GM12878 (cell line): ENCODE results near the gene AGAP1. TPM values are rescaled to one million over a fixed set of nuclear protein-coding genes. Genes with fewer than 3 reads are reported as not detected.

Experiments used
- ATAC-seq: fragments of 200-7000 bp; cut with Tn5 transposase; 3 replicates; pipeline ENCODE4 v1.9.1; 2020; ENCODE audit warnings: mild to moderate bottlenecking, moderate library complexity
- BruUV-seq: library from RNA; stranded (reverse); fragments of 400-500 nt; replicated peaks from 2 replicates; lab custom pipeline; 2021; lab: Mats Ljungman, UMichigan
- CTCF ChIA-PET: fragments of 300-600 bp; sonication (Branson Sonifier 250); formaldehyde crosslinking; extraction: SDS; loops from one replicate; lab custom pipeline; 2021; ENCODE audit warnings: inconsistent platforms; lab: Yijun Ruan, JAX
- POLR2A ChIA-PET: fragments of 350-600 bp; formaldehyde crosslinking; extraction: SDS; loops from one replicate; lab custom pipeline; 2021; ENCODE audit warnings: inconsistent platforms; lab: Charles Lee
- RAD21 ChIA-PET: fragments of 300-600 bp; sonication (Branson Sonifier 250); formaldehyde crosslinking; loops from one replicate; lab custom pipeline; 2023; ENCODE audit warnings: antibody characterized with exemption; ENCODE audit not compliant: unreplicated experiment; lab: Charles Lee
- SMC1A ChIA-PET: fragments of 300-600 bp; sonication (Branson Sonifier 250); formaldehyde crosslinking; loops from one replicate; lab custom pipeline; 2023; ENCODE audit not compliant: unreplicated experiment, uncharacterized antibody; lab: Charles Lee
- DNase-seq: peaks from one replicate; pipeline ENCODE4 v3.0.0-alpha.2; 2011; ENCODE audit warnings: low read depth, low spot score
- FAIRE-seq: peaks from 3 replicates; lab custom pipeline; 2011; peaks lifted over from hg19 to GRCh38; lab: Jason Lieb, UNC
- H2AFZ ChIP-seq: 2 replicates; pipeline ENCODE4 v1.6.0; 2011; ENCODE audit warnings: low read depth, low read length, control low read depth; ENCODE audit not compliant: control insufficient read depth
- H3K27ac ChIP-seq: 2 replicates; pipeline ENCODE4 v1.5.1; 2011; ENCODE audit warnings: control low read depth; ENCODE audit not compliant: control insufficient read depth, insufficient read depth
- H3K27me3 ChIP-seq, 2 experiments: replicated peaks in 1 of 2; 2 replicates each; pipeline versions ENCODE4 v1.6.0 to v1.6.1; 2011; ENCODE audit warnings: low read length in 1 of 2; ENCODE audit not compliant: control insufficient read depth in 2 of 2, insufficient read depth in 2 of 2
- H3K36me3 ChIP-seq, 2 experiments: 2 replicates each; pipeline ENCODE4 v1.5.1; 2011; ENCODE audit warnings: low read length in 1 of 2; ENCODE audit not compliant: control insufficient read depth in 2 of 2, insufficient read depth in 2 of 2
- H3K4me1 ChIP-seq: 2 replicates; pipeline ENCODE4 v1.6.1; 2011; ENCODE audit warnings: mild to moderate bottlenecking, low read length, moderate library complexity, mixed read lengths; ENCODE audit not compliant: control insufficient read depth, insufficient read depth
- H3K4me2 ChIP-seq: 2 replicates; pipeline ENCODE4 v1.6.0; 2011; ENCODE audit warnings: control low read depth; ENCODE audit not compliant: control insufficient read depth, insufficient read depth
- H3K4me3 ChIP-seq: fragments of 200-600 bp; sonication (generic); 2 replicates; pipeline ENCODE4 v1.5.1; 2016
- H3K79me2 ChIP-seq: 2 replicates; pipeline ENCODE4 v1.6.0; 2011; ENCODE audit warnings: low read length; ENCODE audit not compliant: control insufficient read depth, insufficient read depth
- H3K9ac ChIP-seq: 2 replicates; pipeline ENCODE4 v1.8.0; 2011; ENCODE audit warnings: low read length, control low read depth, mixed read lengths; ENCODE audit not compliant: control insufficient read depth, insufficient read depth
- H3K9me3 ChIP-seq: replicated peaks from 3 replicates; pipeline ENCODE4 v1.5.1; 2011; ENCODE audit warnings: mild to moderate bottlenecking, low read length; ENCODE audit not compliant: control insufficient read depth, insufficient read depth
- H4K20me1 ChIP-seq: 2 replicates; pipeline ENCODE4 v1.6.0; 2011; ENCODE audit not compliant: control insufficient read depth, insufficient read depth
- BCLAF1 ChIP-seq: fragments of 450-650 bp; IDR thresholded peaks from 2 replicates; pipeline ENCODE4 v1.6.1; 2017; ENCODE audit warnings: antibody characterized with exemption, mild to moderate bottlenecking, moderate library complexity
- CBX5 ChIP-seq: sonication (generic); IDR thresholded peaks from 2 replicates; pipeline ENCODE4 v1.6.1; 2016; ENCODE audit warnings: low read depth, moderate library complexity, mild to moderate bottlenecking, inconsistent platforms
- KLF5 ChIP-seq: fragments of 450-650 bp; IDR thresholded peaks from 2 replicates; pipeline ENCODE4 v1.6.1; 2014; ENCODE audit warnings: mild to moderate bottlenecking; ENCODE audit not compliant: partially characterized antibody
- NR2F1 ChIP-seq: fragments of 450-650 bp; conservative IDR thresholded peaks from 2 replicates; pipeline ENCODE4 v1.6.1; 2017; ENCODE audit warnings: mild to moderate bottlenecking
- PKNOX1 ChIP-seq: fragments of 450-650 bp; IDR thresholded peaks from 2 replicates; pipeline ENCODE4 v1.6.1; 2016; ENCODE audit warnings: mild to moderate bottlenecking
- RUNX3 ChIP-seq: IDR thresholded peaks from 2 replicates; pipeline ENCODE4 v1.6.1; 2012; ENCODE audit warnings: low read length, inconsistent platforms
- SUPT20H ChIP-seq: IDR thresholded peaks from 2 replicates; pipeline ENCODE4 v1.6.1; 2011; ENCODE audit warnings: low read depth, mild to moderate bottlenecking, low read length, moderate library complexity, borderline replicate concordance; ENCODE audit not compliant: control insufficient read depth
- WRNIP1 ChIP-seq: IDR thresholded peaks from 2 replicates; pipeline ENCODE4 v1.6.1; 2011; ENCODE audit warnings: low read depth, low read length, improper control_type of control experiment, borderline replicate concordance
- YBX1 ChIP-seq: fragments of 450-650 bp; IDR thresholded peaks from 2 replicates; pipeline ENCODE4 v1.6.1; 2016; ENCODE audit warnings: antibody characterized with exemption
- ZNF274 ChIP-seq: IDR thresholded peaks from one replicate; pipeline ENCODE4 v1.8.0; 2011; ENCODE audit not compliant: insufficient read length, insufficient read depth
- ZSCAN29 ChIP-seq: fragments of 450-650 bp; IDR thresholded peaks from 2 replicates; pipeline ENCODE4 v1.6.1; 2017; ENCODE audit warnings: mild to moderate bottlenecking, moderate library complexity
- ZZZ3 ChIP-seq: IDR thresholded peaks from 2 replicates; pipeline ENCODE4 v1.6.1; 2011; ENCODE audit warnings: low read depth; ENCODE audit not compliant: control insufficient read depth, insufficient read length
- WGBS: methylation state at CpG from one replicate; pipeline ENCODE4 v1.1.6; 2016; ENCODE audit warnings: low lambda C conversion rate; ENCODE audit not compliant: insufficient replicate concordance, insufficient coverage; ENCODE audit errors: missing lambda C conversion rate; 5-methylcytosine and 5-hydroxymethylcytosine counted together
- in situ Hi-C: fragments of 300-500 bp; cut with MboI; formaldehyde crosslinking; loops from 9 replicates; pipeline ENCODE4 v1.14.3; 2018; ENCODE audit warnings: mixed read lengths
- intact Hi-C: fragments of 100-400 bp; cut with micrococcal nuclease; formaldehyde crosslinking; loops from one replicate; pipeline ENCODE4 v1.14.2; 2022; ENCODE audit not compliant: unreplicated experiment
- polyA plus RNA-seq, 11 experiments: library from polyadenylated mRNA; depleted of rRNA in 4 of 11; unstranded in 6 of 11; stranded (reverse) in 5 of 11; fragments of >200 nt; fragmentation: Nextera tagmentation in 4 of 11; fragmentation: Illumina TruSeq in 1 of 11; extraction: Ambion mirVana in 4 of 11; extraction: Trizol in 1 of 11; gene quantifications; 1 replicate in 1 of 11; 2 replicates in 10 of 11; pipeline versions ENCODE4 v1.2.1 to v1.2.3, GENCODE V29; 2011 to 2016; ENCODE audit warnings: inconsistent platforms in 2 of 11, missing spikeins in 2 of 11, low read depth in 1 of 11
- total RNA-seq, 4 experiments: library from RNA; depleted of rRNA in 3 of 4; stranded (reverse); fragments of >200 nt in 3 of 4; fragmentation: Illumina TruSeq in 1 of 4; extraction: Trizol in 1 of 4; gene quantifications; 2 replicates each; pipeline versions ENCODE4 v1.2.1 to v1.2.3, GENCODE V29; 2013 to 2021
- TF ChIP-seq, protein P1 (sequence below): fragments of 450-650 bp; IDR thresholded peaks from 2 replicates; pipeline ENCODE4 v1.6.1; 2014; ENCODE audit warnings: mild to moderate bottlenecking

AGAP1 gene
- total and polyA plus RNA-seq, 10 of the 15 experiments (the other 5 are each of a cell fraction or from before 2014, with no cell fraction given), result 0.05 to 0.15 (median 0.06) TPM; not detected in 7

DNA sequence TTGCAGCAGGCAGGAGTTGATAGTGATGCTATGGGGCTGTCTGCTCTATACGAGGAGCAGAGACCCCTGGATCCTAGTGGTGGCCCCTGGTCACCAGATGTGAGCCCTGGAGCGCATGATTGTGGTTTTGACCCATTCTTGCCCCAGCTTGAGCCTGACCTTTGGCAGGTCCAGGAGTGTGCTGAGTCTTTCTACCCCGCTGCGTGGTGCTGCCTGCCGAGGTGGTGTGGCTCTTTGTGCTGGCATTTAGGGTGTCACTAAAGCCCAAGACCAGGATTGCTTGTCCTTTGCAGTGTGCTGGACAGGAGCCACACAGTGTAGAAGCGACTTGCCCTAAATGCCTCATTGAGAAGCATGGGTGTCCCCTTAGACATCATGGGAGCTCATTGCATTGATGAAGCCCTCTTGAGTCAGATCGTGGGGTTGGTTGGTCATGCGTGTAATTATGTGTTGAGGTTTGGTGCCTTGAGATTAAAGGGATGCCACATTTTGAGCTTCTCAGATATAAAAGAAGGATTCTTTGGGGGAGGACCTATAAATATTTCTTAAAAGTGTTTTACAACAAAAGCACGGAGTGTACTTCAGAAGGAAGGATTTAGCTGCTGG, 88.3 kb downstream of the AGAP1 start:
- ChIA-PET RAD21 (no interaction called here), POLR2A (no interaction called here), SMC1A (no interaction called here), CTCF (no interaction called here)
- H3K79me2 ChIP-seq, result no peaks in the 10 kb centered on the region
- WGBS, result 18% methylated on average over 9 of the region's 9 CpGs
- H3K36me3 ChIP-seq, result no peaks in the 10 kb centered on the region
- TF ChIP-seq ZZZ3, result no peak
- TF ChIP-seq BCLAF1, result no peak
- TF ChIP-seq ZSCAN29, result no peak
- no peak for TF ChIP-seq RUNX3
- FAIRE-seq (no peak), ATAC-seq (no peak), DNase-seq (no peak)
- no peak overlapping the region for H3K4me3 ChIP-seq
- no peak overlapping the region for H3K4me2 ChIP-seq
- no peaks in the 10 kb centered on the region for H3K4me1 ChIP-seq
- H3K27me3 ChIP-seq, result peaks cover 0 to 2% of the 10 kb centered on the region in 2 experiments; a peak in 1 of 4 replicates
- H2AFZ ChIP-seq, result no peak overlapping the region
- H3K9ac ChIP-seq, result no peak overlapping the region
- no peak overlapping the region for H3K27ac ChIP-seq
- BruUV-seq, result no TSS peak
- H3K9me3 ChIP-seq, result no peaks in the 10 kb centered on the region
- in situ Hi-C loops (no loop called here), intact Hi-C loops (no loop called here)
- no peaks in the 10 kb centered on the region for H4K20me1 ChIP-seq

GRCh38 chr2:235582729-235583128, 88.9 kb downstream of the AGAP1 start:
- POLR2A ChIA-PET, result no interaction called here
- Histone ChIP-seq H3K9ac (no peak overlapping the region), H3K4me2 (no peak overlapping the region), H3K36me3 (no peaks in the 10 kb centered on the region), H3K27ac (no peak overlapping the region), H2AFZ (no peak overlapping the region), H3K27me3 (peaks cover 0 to 2% of the 10 kb centered on the region in 2 experiments; a peak in 1 of 4 replicates), H3K9me3 (no peaks in the 10 kb centered on the region), H3K79me2 (no peaks in the 10 kb centered on the region), H3K4me3 (no peak overlapping the region), H4K20me1 (no peaks in the 10 kb centered on the region), H3K4me1 (no peaks in the 10 kb centered on the region)
- DNase-seq (no peak), FAIRE-seq (no peak), ATAC-seq (no peak)
- 20% methylated on average over 7 of the region's 7 CpGs for WGBS
- in situ Hi-C loops (no loop called here), intact Hi-C loops (no loop called here)
- RAD21 ChIA-PET, result no interaction called here
- CTCF ChIA-PET, result no interaction called here
- TF ChIP-seq, protein P1, sequence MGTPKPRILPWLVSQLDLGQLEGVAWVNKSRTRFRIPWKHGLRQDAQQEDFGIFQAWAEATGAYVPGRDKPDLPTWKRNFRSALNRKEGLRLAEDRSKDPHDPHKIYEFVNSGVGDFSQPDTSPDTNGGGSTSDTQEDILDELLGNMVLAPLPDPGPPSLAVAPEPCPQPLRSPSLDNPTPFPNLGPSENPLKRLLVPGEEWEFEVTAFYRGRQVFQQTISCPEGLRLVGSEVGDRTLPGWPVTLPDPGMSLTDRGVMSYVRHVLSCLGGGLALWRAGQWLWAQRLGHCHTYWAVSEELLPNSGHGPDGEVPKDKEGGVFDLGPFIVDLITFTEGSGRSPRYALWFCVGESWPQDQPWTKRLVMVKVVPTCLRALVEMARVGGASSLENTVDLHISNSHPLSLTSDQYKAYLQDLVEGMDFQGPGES, result no peak
- no peak for TF ChIP-seq WRNIP1
- TF ChIP-seq NR2F1, result no peak
- TF ChIP-seq SUPT20H, result no peak
- no peak for TF ChIP-seq CBX5
- TF ChIP-seq PKNOX1, result no peak
- no peak for TF ChIP-seq RUNX3
- TF ChIP-seq ZNF274, result no peak
- TF ChIP-seq YBX1, result no peak
- no peak for TF ChIP-seq KLF5
- SMC1A ChIA-PET, result no interaction called here
- no TSS peak for BruUV-seq
